T-helper 2 cell treated with Interferon-gamma antibody and Interleukin-4, amounts not matched to agents 100 ng/mL and 5 ng/mL, for 36 hours (primary cell): ENCODE results near the gene LRRC56. TPM values are rescaled to one million over a fixed set of nuclear protein-coding genes. Genes with fewer than 3 reads are reported as not detected.

ENCODE experiments used
- intact Hi-C: fragments of 100-400 bp; cut with micrococcal nuclease; formaldehyde crosslinking; loops from one replicate; pipeline ENCODE4 v1.15.1; 2023
- total RNA-seq: library from RNA; stranded (reverse); gene quantifications from 2 replicates; pipeline ENCODE4 v1.2.3, GENCODE V29; 2022

LRRC56 gene
- total RNA-seq, 1 donor from 2014 or later: 2.2 TPM

- intact Hi-C loops: no loop called here
These were observed 16.7 kb upstream of the LRRC56 start for GRCh38 chr11:520428-521176.

- intact Hi-C loops: no loop called here
These were observed 16.1 kb upstream of the LRRC56 start for GRCh38 chr11:521177-521688.

- intact Hi-C loops: no loop called here
These were observed 11.1 kb upstream of the LRRC56 start for GRCh38 chr11:526192-526591.

- intact Hi-C loops: no loop called here
These were observed 9.0 kb upstream of the LRRC56 start for GRCh38 chr11:528166-528814.

GRCh38 chr11:528815-529727 lies 8.3 kb upstream of the LRRC56 start:
- intact Hi-C loops: no loop called here

- intact Hi-C loops: no loop called here
These were observed 7.5 kb upstream of the LRRC56 start for GRCh38 chr11:529728-530411.

- intact Hi-C loops: no loop called here
These were observed 6.1 kb upstream of the LRRC56 start for GRCh38 chr11:530960-531831.

GRCh38 chr11:531919-532526 lies 5.3 kb upstream of the LRRC56 start:
- intact Hi-C loops: no loop called here

GRCh38 chr11:532527-532985 lies 4.8 kb upstream of the LRRC56 start:
- intact Hi-C loops: no loop called here

- intact Hi-C loops: no loop called here
These were observed 4.2 kb upstream of the LRRC56 start for GRCh38 chr11:532986-533585.

GRCh38 chr11:533586-534395 lies 3.5 kb upstream of the LRRC56 start:
- intact Hi-C loops: loop anchor here (2.0 kb wide), 1 partner anchor 15 kb away; no protein-coding TSS in a partner anchor

GRCh38 chr11:534396-535209 lies 2.7 kb upstream of the LRRC56 start:
- intact Hi-C loops: loop anchor here (1.0 to 5.0 kb wide), 4 partner anchors 16 to 298 kb away; partner anchors contain the start of genes DEAF1, PSMD13, RNH1 and SIRT3

- intact Hi-C loops: loop anchor here (1.0 to 5.0 kb wide), 4 partner anchors 16 to 299 kb away; partner anchors contain the start of genes DEAF1, PSMD13, RNH1 and SIRT3
These were observed 2.2 kb upstream of the LRRC56 start for GRCh38 chr11:535210-535518.

GRCh38 chr11:535519-536454 lies 1.5 kb upstream of the LRRC56 start, which contains the start of gene HRAS:
HRAS (minus strand) TSS chr11:535576.
- intact Hi-C loops: loop anchor here (1.0 to 5.0 kb wide), 5 partner anchors 17 to 299 kb away; partner anchors contain the start of genes DEAF1, PSMD13, RNH1 and SIRT3

- intact Hi-C loops: loop anchor here (1.0 to 5.0 kb wide), 3 partner anchors 17 to 159 kb away; partner anchors contain the start of genes DEAF1 and TMEM80
These were observed 499 bp downstream of the LRRC56 start for GRCh38 chr11:537622-538430.
